Measurements from ENCODE around the gene NEDD4L.

Gene NEDD4L

GRCh38 chr18:58017267-58017666 is 26.8 kb upstream of the NEDD4L start:
- H3K36me3 Mint-ChIP-seq (ENCODE audit: low read depth): no peaks in the 10 kb centered on the region

GRCh38 chr18:58020567-58021107 is 23.4 kb upstream of the NEDD4L start:
- Mint-ChIP-seq H3K4me1 (ENCODE audit: low read depth) (no peaks in the 10 kb centered on the region), H3K4me3 (no peak overlapping the region)

More at GRCh38 chr18:58017267-58017666, 26.8 kb upstream of the NEDD4L start:
- Mint-ChIP-seq H3K27me3 (ENCODE audit: low read depth) (peaks cover 4% of the 10 kb centered on the region), H3K9me3 (no peaks in the 10 kb centered on the region), H3K27ac (no peak overlapping the region), H3K4me1 (ENCODE audit: low read depth) (no peaks in the 10 kb centered on the region), H3K4me3 (no peak overlapping the region)
- no peak for DNase-seq (ENCODE audit: low spot score)

GRCh38 chr18:58021504-58021903 is 22.5 kb upstream of the NEDD4L start:
- no peak overlapping the region for H3K27ac Mint-ChIP-seq
- no peaks in the 10 kb centered on the region for H3K9me3 Mint-ChIP-seq
- H3K27me3 Mint-ChIP-seq (ENCODE audit: low read depth): no peaks in the 10 kb centered on the region
- H3K4me3 Mint-ChIP-seq: no peak overlapping the region
- DNase-seq (ENCODE audit: low spot score): no peak
- H3K4me1 Mint-ChIP-seq (ENCODE audit: low read depth): no peaks in the 10 kb centered on the region
- no peaks in the 10 kb centered on the region for H3K36me3 Mint-ChIP-seq (ENCODE audit: low read depth)

More at GRCh38 chr18:58020567-58021107, 23.4 kb upstream of the NEDD4L start:
- no peaks in the 10 kb centered on the region for H3K9me3 Mint-ChIP-seq
- H3K27ac Mint-ChIP-seq: no peak overlapping the region
- no peak for DNase-seq (ENCODE audit: low spot score)
- H3K27me3 Mint-ChIP-seq (ENCODE audit: low read depth): peaks cover 4% of the 10 kb centered on the region
- H3K36me3 Mint-ChIP-seq (ENCODE audit: low read depth): no peaks in the 10 kb centered on the region

- H3K27ac Mint-ChIP-seq: no peak overlapping the region
- DNase-seq (ENCODE audit: low spot score): no peak
- no peaks in the 10 kb centered on the region for H3K36me3 Mint-ChIP-seq (ENCODE audit: low read depth)
- no peaks in the 10 kb centered on the region for H3K9me3 Mint-ChIP-seq
- H3K4me3 Mint-ChIP-seq: no peak overlapping the region
- no peaks in the 10 kb centered on the region for H3K4me1 Mint-ChIP-seq (ENCODE audit: low read depth)
- no peaks in the 10 kb centered on the region for H3K27me3 Mint-ChIP-seq (ENCODE audit: low read depth)
These were observed 20.9 kb upstream of the NEDD4L start for GRCh38 chr18:58023108-58023507.

- H3K36me3 Mint-ChIP-seq (ENCODE audit: low read depth): no peaks in the 10 kb centered on the region
- no peaks in the 10 kb centered on the region for H3K9me3 Mint-ChIP-seq
- no peak for DNase-seq (ENCODE audit: low spot score)
- H3K4me1 Mint-ChIP-seq (ENCODE audit: low read depth): no peaks in the 10 kb centered on the region
- no peak overlapping the region for H3K27ac Mint-ChIP-seq
- no peaks in the 10 kb centered on the region for H3K27me3 Mint-ChIP-seq (ENCODE audit: low read depth)
- H3K4me3 Mint-ChIP-seq: no peak overlapping the region
These were observed 19.9 kb upstream of the NEDD4L start for GRCh38 chr18:58024139-58024538.

GRCh38 chr18:58025205-58025604 is 18.8 kb upstream of the NEDD4L start:
- Mint-ChIP-seq H3K4me3 (no peak overlapping the region), H3K27ac (no peak overlapping the region), H3K36me3 (ENCODE audit: low read depth) (no peaks in the 10 kb centered on the region), H3K27me3 (ENCODE audit: low read depth) (no peaks in the 10 kb centered on the region), H3K4me1 (ENCODE audit: low read depth) (no peaks in the 10 kb centered on the region), H3K9me3 (no peaks in the 10 kb centered on the region)
- DNase-seq (ENCODE audit: low spot score): no peak

- no peak for DNase-seq (ENCODE audit: low spot score)
- no peaks in the 10 kb centered on the region for H3K36me3 Mint-ChIP-seq (ENCODE audit: low read depth)
- H3K4me1 Mint-ChIP-seq (ENCODE audit: low read depth): no peaks in the 10 kb centered on the region
- H3K4me3 Mint-ChIP-seq: no peak overlapping the region
- H3K27ac Mint-ChIP-seq: no peak overlapping the region
- H3K27me3 Mint-ChIP-seq (ENCODE audit: low read depth): no peaks in the 10 kb centered on the region
- H3K9me3 Mint-ChIP-seq: no peaks in the 10 kb centered on the region
These were observed 18.3 kb upstream of the NEDD4L start for GRCh38 chr18:58025733-58026132.

- no peaks in the 10 kb centered on the region for H3K9me3 Mint-ChIP-seq
- H3K4me1 Mint-ChIP-seq (ENCODE audit: low read depth): no peaks in the 10 kb centered on the region
- no peaks in the 10 kb centered on the region for H3K36me3 Mint-ChIP-seq (ENCODE audit: low read depth)
- H3K27ac Mint-ChIP-seq: no peak overlapping the region
- H3K4me3 Mint-ChIP-seq: no peak overlapping the region
- DNase-seq (ENCODE audit: low spot score): no peak
- no peaks in the 10 kb centered on the region for H3K27me3 Mint-ChIP-seq (ENCODE audit: low read depth)
These were observed 17.6 kb upstream of the NEDD4L start for GRCh38 chr18:58026395-58026794.

- no peaks in the 10 kb centered on the region for H3K9me3 Mint-ChIP-seq
- H3K27ac Mint-ChIP-seq: no peak overlapping the region
- no peaks in the 10 kb centered on the region for H3K36me3 Mint-ChIP-seq (ENCODE audit: low read depth)
- H3K27me3 Mint-ChIP-seq (ENCODE audit: low read depth): no peaks in the 10 kb centered on the region
- no peak for DNase-seq (ENCODE audit: low spot score)
- H3K4me1 Mint-ChIP-seq (ENCODE audit: low read depth): no peaks in the 10 kb centered on the region
- H3K4me3 Mint-ChIP-seq: no peak overlapping the region
These were observed 17.2 kb upstream of the NEDD4L start for GRCh38 chr18:58026857-58027256.

GRCh38 chr18:58027341-58027740 is 16.7 kb upstream of the NEDD4L start:
- DNase-seq (ENCODE audit: low spot score): no peak
- Mint-ChIP-seq H3K36me3 (ENCODE audit: low read depth) (no peaks in the 10 kb centered on the region), H3K27me3 (ENCODE audit: low read depth) (no peaks in the 10 kb centered on the region), H3K9me3 (no peaks in the 10 kb centered on the region), H3K4me1 (ENCODE audit: low read depth) (no peaks in the 10 kb centered on the region), H3K4me3 (no peak overlapping the region), H3K27ac (no peak overlapping the region)

GRCh38 chr18:58028109-58028784 is 15.8 kb upstream of the NEDD4L start:
- Mint-ChIP-seq H3K9me3 (no peaks in the 10 kb centered on the region), H3K27me3 (ENCODE audit: low read depth) (peaks cover 3% of the 10 kb centered on the region), H3K4me3 (no peak overlapping the region), H3K27ac (no peak overlapping the region), H3K4me1 (ENCODE audit: low read depth) (no peaks in the 10 kb centered on the region), H3K36me3 (ENCODE audit: low read depth) (no peaks in the 10 kb centered on the region)
- no peak for DNase-seq (ENCODE audit: low spot score)

GRCh38 chr18:58032233-58032632 is 11.8 kb upstream of the NEDD4L start:
- H3K27me3 Mint-ChIP-seq (ENCODE audit: low read depth): peaks cover 13% of the 10 kb centered on the region
- H3K9me3 Mint-ChIP-seq: no peaks in the 10 kb centered on the region
- no peak overlapping the region for H3K27ac Mint-ChIP-seq

GRCh38 chr18:58033216-58033615 is 10.8 kb upstream of the NEDD4L start:
- Mint-ChIP-seq H3K36me3 (ENCODE audit: low read depth) (no peaks in the 10 kb centered on the region), H3K9me3 (no peaks in the 10 kb centered on the region), H3K27ac (no peak overlapping the region), H3K4me3 (no peak overlapping the region), H3K4me1 (ENCODE audit: low read depth) (no peaks in the 10 kb centered on the region), H3K27me3 (ENCODE audit: low read depth) (peaks cover 16% of the 10 kb centered on the region)
- DNase-seq (ENCODE audit: low spot score): no peak

More at GRCh38 chr18:58032233-58032632, 11.8 kb upstream of the NEDD4L start:
- Mint-ChIP-seq H3K4me1 (ENCODE audit: low read depth) (no peaks in the 10 kb centered on the region), H3K36me3 (ENCODE audit: low read depth) (no peaks in the 10 kb centered on the region), H3K4me3 (no peak overlapping the region)
- DNase-seq (ENCODE audit: low spot score): no peak

- no peaks in the 10 kb centered on the region for H3K9me3 Mint-ChIP-seq
- H3K4me1 Mint-ChIP-seq (ENCODE audit: low read depth): no peaks in the 10 kb centered on the region
- H3K27me3 Mint-ChIP-seq (ENCODE audit: low read depth): peaks cover 23% of the 10 kb centered on the region
- H3K36me3 Mint-ChIP-seq (ENCODE audit: low read depth): no peaks in the 10 kb centered on the region
- DNase-seq (ENCODE audit: low spot score): no peak
- H3K27ac Mint-ChIP-seq: no peak overlapping the region
- no peak overlapping the region for H3K4me3 Mint-ChIP-seq
These were observed 9.7 kb upstream of the NEDD4L start for GRCh38 chr18:58034370-58034769.

GRCh38 chr18:58037163-58037562 is 6.9 kb upstream of the NEDD4L start:
- H3K4me1 Mint-ChIP-seq (ENCODE audit: low read depth): peaks cover 4% of the 10 kb centered on the region
- no peak overlapping the region for H3K27ac Mint-ChIP-seq
- no peak for DNase-seq (ENCODE audit: low spot score)
- H3K27me3 Mint-ChIP-seq (ENCODE audit: low read depth): peaks cover 32% of the 10 kb centered on the region
- no peaks in the 10 kb centered on the region for H3K9me3 Mint-ChIP-seq
- H3K4me3 Mint-ChIP-seq: no peak overlapping the region
- H3K36me3 Mint-ChIP-seq (ENCODE audit: low read depth): no peaks in the 10 kb centered on the region
